Astrocyte of the spinal cord (primary cell): ENCODE data around the gene SLC27A1.
"Not testable (repeated sequence)": the region's sequence is repeated elsewhere in the genome, so short reads cannot be mapped to it uniquely, and the experiment has no call there.

ENCODE experiments used
- DNase-seq: peaks from one replicate; pipeline ENCODE4 v3.0.0; 2011; ENCODE audit warnings: low read depth, low spot score
- H3K4me3 ChIP-seq: 2 replicates; pipeline ENCODE4 v1.5.1; 2011; ENCODE audit warnings: low read depth, mild to moderate bottlenecking, low read length, moderate library complexity
- CTCF ChIP-seq: IDR thresholded peaks from 2 replicates; pipeline ENCODE4 v1.5.1; 2012; ENCODE audit warnings: low read depth, mild to moderate bottlenecking, low read length, inconsistent platforms
- in situ Hi-C: cut with HindIII; loops from 2 replicates; pipeline ENCODE4 v1.10.0; 2017; ENCODE audit warnings: low sequenced_read_pairs

Gene SLC27A1

GRCh38 chr19:17517898-17518297 is 47.6 kb downstream of the SLC27A1 start:
- in situ Hi-C loops = no loop called here
- no peak for DNase-seq
- H3K4me3 ChIP-seq = no peak overlapping the region
- TF ChIP-seq CTCF = no peak

DNA sequence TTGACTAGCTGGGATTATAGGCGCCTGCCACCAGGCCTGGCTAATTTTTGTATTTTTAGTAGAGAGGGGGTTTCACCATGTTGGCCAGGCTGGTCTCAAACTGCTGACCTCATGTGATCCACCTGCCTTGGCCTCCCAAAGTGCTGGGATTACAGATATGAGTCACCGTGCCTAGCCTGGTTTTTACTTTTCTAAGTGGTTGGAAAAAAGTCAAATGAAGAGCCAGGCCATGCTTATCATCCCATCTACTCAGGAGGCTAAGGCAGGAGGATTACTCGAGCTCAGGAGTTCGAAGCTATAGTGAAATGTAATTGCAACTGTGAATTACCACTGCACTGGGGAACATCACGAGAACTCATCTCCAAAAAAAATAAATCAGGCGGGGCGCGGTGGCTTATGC is 48.3 kb downstream of the SLC27A1 start:
- DNase-seq, H3K4me3 ChIP-seq, in situ Hi-C loops: not testable (repeated sequence)

GRCh38 chr19:17519967-17520366 is 49.6 kb downstream of the SLC27A1 start:
- no peak overlapping the region for H3K4me3 ChIP-seq
- no peak for TF ChIP-seq CTCF
- in situ Hi-C loops = no loop called here
- peak; percentile 34 for DNase-seq

- in situ Hi-C loops = no loop called here
- H3K4me3 ChIP-seq = no peak overlapping the region
- no peak for TF ChIP-seq CTCF
- DNase-seq = no peak
Observed at GRCh38 chr19:17520865-17521264, 50.5 kb downstream of the SLC27A1 start.

- H3K4me3 ChIP-seq = no peak overlapping the region
- in situ Hi-C loops = no loop called here
Observed at GRCh38 chr19:17522988-17523872, 52.9 kb downstream of the SLC27A1 start.

DNA sequence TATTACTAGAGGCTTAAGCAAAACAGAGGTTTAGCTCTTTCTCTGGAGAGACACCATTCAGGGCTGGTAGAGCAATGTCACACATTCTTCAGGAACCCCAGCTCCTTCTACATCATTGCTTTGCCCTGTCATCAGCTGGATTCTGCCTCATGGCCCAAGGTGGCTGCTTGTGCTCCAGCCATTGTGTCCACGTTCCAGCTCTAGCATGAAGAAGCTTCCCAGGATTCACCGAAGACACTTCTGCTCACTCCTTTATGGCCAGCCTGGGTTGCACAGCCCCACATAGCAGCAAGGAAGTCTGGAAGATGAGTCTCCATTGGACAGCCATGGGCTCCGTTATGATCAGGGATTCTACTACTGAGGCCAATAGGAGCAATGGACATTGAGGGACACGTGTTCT is 54.3 kb downstream of the SLC27A1 start:
- no peak for DNase-seq
- in situ Hi-C loops = no loop called here
- H3K4me3 ChIP-seq = no peak overlapping the region
- no peak for TF ChIP-seq CTCF

More at GRCh38 chr19:17522988-17523872, 52.9 kb downstream of the SLC27A1 start:
- no peak for DNase-seq
- TF ChIP-seq CTCF = no peak

DNA sequence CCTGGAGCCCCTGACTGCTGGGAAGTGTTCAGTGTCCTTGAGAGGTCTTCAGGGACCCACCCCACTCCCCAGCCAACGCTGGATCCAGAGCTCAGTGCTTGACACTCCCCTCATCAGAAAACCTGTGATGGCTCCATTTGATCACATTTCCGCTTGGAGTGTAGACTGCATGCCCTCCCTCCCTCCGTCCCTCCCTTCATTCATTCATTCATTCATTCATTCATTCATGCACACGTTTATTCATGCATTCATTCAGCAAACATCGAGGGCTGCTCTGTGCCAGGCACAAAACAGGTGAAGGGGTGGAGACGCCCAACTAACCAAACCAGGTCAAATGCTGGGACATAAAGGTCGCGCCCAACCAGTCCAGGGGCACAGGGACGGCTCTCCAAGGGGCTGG is 54.8 kb downstream of the SLC27A1 start:
- in situ Hi-C loops = no loop called here

More for the DNA sequence above, 54.8 kb downstream of the SLC27A1 start:
- TF ChIP-seq CTCF = no peak
- H3K4me3 ChIP-seq = no peak overlapping the region
- no peak for DNase-seq
